ENCODE results near the gene FAP.

The FAP gene

DNA sequence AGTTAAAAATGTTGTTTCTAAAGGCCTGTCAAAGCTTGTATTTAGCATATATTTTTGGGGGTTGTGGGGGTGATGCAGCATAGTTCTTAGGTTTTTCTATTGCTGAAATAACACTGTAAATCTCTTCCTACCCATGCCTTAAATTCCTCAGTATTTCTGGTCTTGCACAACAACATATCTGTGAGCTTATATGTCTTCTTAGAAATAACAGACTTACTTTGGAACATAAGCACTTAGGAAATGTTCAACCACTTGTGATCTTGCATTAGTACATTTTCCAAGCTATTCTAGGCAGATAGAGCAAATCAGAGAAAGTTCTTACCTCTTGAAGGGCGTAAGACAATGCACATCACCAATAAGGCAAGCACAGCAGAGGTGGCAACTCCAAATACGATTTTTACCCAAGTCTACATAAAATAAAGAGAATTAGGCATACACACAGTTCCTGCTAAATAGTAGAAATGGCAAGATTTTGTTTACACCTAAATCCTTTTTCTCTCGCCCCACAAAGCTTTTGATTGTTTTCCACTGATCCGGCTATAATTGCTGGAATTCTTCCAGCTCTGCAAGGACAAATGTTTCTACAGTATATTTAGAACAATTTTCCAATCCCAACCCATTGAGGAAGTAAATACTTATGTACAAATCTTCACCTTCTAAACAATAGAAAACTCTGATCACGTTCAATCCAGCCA, 512 bp downstream of the FAP start:
- DNase-seq (ENCODE audit: low read depth), result no peak

DNA sequence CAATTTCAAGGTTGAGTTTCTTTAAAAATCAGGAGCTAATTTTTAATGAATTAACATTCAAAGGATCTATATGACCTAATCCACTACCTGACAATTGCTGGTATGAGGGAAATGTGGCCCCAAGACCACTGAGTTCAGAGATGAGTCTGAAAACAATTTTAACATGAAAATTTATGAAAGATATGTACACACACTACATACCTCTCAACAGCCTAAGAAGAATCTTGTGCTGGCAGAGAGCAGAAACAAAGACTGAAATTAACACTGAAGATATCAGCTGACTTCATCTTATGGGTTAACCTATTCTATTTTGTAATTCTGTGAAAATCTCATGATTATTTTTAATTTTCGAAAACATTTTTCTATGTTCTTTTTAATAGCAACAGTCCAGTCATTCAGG, 1.7 kb downstream of the FAP start:
- no peak for DNase-seq (ENCODE audit: low read depth)

- DNase-seq (ENCODE audit: low read depth), result no peak
Observed at GRCh38 chr2:162234620-162235462, 8.4 kb downstream of the FAP start.

GRCh38 chr2:162233197-162233596, 10.0 kb downstream of the FAP start:
- DNase-seq (ENCODE audit: low read depth), result no peak

DNA sequence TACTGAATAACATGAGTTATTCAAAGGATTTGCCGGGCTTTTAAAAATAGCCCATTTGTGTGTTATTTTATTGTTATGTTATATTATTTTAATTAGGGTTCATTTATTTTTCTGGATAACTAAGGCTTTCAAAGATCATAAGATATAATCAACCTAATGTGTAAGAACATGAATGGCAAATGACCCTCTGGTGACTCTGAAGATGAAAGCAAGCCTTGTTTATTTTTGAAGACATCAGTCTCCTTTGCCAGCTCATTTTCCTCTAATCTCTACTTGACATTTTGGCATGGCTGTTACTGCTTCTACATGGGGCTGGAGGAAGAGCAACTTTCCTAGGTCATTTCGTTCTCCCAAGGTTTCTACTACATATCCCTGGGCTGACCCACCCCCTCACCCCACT, 10.6 kb downstream of the FAP start:
- no peak for DNase-seq (ENCODE audit: low read depth)

DNA sequence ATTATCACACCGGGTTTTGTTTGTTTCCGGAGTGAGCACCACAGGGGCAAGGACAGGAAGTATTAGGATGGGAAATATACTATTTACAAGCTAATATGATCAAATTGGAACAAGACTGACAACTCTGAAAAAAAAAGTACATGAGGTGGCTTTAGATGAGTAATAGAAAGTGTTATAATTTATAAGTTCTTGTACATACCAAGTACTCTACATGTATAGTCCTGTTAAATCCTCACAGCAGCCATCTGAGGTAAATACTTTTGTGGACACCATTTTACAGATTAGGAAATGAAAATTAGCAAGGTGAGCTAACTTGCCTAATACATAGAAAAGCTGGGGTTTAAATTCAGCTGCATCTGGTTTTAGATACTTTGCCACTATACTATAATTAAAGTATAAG, 11.2 kb downstream of the FAP start:
- no peak for DNase-seq (ENCODE audit: low read depth)

DNA sequence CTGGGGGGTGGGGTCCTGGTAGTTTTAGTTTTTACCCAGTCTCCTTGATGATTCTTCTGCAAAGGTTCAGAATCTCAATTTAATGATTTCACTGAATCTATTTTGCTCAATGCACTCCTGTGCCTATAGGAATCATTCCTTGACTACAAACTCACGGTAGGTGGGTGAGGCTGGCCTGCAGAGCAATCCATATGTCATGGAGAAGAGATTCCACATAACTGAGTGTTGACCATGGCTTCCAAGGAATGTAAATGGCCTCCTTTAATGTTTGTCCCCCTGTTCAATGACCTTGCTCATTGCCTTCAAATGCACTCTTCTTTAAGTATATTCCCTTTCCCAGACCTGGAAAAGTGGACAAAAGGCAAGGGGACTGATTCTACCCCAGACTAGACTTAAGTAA, 12.5 kb downstream of the FAP start:
- DNase-seq (ENCODE audit: low read depth), result no peak

- DNase-seq (ENCODE audit: low read depth), result no peak
Observed at GRCh38 chr2:162226836-162227235, 16.4 kb downstream of the FAP start.

- peak; percentile 41 for DNase-seq (ENCODE audit: low read depth)
Observed at GRCh38 chr2:162221064-162221463, 22.2 kb downstream of the FAP start.

DNA sequence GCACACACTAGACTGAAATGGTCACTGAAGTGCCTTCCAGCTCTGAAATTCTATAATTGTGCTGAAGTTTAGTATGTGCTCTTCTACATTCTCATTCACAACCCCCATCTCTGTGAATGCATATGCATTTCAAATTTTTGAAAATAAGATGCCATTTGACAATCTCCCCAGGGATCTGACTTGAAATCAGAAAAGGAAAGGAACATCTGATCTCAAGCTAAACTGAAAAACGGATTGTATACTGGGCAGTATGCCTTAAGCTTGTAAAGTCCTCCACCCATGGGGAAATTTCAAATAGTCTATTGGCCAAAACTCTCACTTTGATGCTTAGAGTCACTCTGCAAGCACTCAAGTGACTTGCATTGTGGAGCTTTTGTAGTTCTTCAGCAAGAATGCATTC, 22.9 kb downstream of the FAP start:
- DNase-seq (ENCODE audit: low read depth), result no peak

GRCh38 chr2:162219426-162219825, 23.8 kb downstream of the FAP start:
- DNase-seq (ENCODE audit: low read depth), result no peak

DNA sequence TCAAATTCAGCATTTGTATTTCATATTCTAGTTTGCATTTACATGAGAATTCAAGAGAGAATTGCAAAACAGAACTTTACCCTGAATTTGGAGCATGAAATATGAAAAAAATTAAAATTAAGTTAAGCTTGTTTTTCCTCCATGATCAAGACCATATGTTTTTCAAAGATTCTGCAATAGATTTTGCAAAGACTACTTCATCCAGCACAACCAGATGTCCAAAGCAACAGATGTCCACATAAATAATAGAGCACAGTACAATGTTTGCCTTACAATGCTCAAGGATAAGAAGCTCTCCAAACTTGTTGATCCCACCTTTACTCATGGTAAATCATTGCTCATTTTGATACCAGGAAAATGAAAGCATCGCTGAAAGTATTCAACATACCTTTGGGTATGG, 25.6 kb downstream of the FAP start:
- no peak for DNase-seq (ENCODE audit: low read depth)

- no peak for DNase-seq (ENCODE audit: low read depth)
Observed at GRCh38 chr2:162215162-162215561, 28.1 kb downstream of the FAP start.

DNA sequence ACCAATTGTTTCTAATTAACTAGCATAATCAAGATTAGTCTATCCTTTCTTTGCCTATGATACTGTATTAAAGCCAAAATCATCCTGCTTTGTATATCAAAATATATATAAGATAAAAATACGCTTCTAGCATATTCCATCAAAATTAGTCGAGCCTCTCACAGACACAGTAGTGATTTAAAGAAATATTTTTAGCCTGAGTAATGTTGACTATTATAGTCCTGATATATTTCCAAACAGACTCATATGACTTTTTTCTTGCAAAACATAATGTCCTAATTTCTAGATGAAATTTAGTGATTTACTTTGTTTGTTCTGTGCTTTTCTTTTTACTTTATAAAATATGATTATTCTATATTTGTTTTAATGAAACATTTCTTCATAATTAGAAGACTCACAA, 30.9 kb downstream of the FAP start:
- DNase-seq (ENCODE audit: low read depth), result no peak

DNA sequence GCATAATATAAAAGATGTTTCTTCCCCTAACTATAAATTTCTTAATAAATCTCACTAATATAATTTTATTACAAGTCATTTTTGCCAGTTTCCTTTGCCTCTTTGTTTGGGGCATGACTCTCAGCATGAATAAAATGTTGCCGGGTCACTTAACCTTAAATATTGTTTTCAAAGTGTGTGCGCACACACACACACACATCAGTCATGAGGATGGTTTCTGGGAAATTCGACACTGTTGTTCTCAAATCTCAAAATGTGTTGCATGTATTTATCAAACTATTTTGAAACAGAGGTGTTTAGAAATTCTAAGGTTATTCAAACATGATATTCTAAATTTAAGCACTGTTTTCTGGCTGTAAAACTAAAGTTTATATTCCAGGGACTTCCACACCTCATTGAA, 31.5 kb downstream of the FAP start:
- DNase-seq (ENCODE audit: low read depth), result no peak

GRCh38 chr2:162210385-162210784, 32.9 kb downstream of the FAP start:
- no peak for DNase-seq (ENCODE audit: low read depth)

DNA sequence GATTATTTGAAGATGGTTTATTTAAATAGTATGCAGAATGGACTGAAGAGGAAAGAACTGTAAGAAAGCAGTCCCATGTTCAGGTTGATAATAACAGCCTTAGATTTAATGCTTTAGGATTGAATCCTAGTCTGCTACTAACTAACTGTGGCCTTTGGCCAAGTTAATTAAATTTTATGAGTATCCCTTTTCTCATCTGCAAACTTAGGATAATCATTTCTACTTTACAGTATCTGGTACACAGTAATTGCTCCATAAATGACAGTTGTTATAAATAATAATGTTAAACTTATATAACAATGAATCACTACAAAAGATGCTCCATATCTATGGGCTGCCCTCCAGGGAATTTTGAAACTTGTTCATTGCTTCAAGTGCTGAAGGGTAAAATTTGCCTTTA, 41.0 kb downstream of the FAP start:
- no peak for DNase-seq (ENCODE audit: low read depth)

DNA sequence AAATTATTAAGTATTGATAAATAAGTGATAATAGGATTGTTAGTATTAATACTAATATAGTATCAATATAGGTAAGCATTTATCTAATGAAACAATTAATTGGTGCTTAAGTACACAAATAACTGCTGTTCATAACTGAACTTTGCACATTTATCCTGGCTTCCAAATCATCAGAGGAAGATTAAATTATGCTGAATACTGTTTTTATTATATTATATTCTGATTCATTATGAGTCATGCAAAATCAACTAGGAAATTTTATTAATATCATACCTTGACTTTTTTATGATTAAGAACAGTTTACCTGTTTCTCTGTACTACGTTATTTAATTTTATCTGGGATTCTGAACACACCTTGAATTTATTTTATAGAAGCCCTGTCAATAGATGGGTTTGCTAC, 42.6 kb downstream of the FAP start:
- DNase-seq (ENCODE audit: low read depth), result no peak

- DNase-seq (ENCODE audit: low read depth), result no peak
Observed at GRCh38 chr2:162199913-162200312, 43.3 kb downstream of the FAP start.

- no peak for DNase-seq (ENCODE audit: low read depth)
Observed at GRCh38 chr2:162198239-162198638, 45.0 kb downstream of the FAP start.

DNA sequence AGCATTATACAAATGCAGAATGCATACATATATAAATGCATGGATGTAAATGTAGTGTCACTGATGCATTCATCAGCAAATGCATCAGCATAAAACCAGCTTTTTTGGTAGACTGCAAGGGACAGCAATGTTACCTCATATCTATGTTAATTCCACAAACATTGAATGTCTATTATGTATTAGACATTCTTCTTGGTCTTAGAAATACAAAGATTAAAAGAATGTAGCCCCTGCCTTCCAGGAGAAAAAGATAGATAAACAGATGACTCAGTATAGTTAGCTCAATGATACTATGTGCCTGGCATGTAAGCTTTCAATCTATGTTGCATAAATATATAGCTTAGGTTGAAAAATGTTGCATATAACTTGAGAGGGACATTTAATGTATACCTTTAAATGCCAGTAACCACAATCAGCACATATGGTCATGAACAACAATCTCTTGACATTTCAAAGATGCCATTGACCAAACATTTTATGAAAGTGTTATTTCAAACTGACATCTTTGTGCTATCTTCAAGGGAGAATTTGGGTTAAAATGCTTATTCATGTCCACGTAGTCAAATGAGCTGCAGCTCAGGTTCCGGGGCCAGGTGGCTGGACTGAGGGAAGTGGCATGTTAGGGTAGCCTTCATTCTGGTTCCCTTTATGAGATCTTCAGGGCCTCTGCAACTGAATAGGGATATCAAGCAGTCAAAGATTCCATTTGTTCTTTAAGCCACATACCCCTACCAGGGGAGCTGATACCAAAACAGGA, 46.0 kb downstream of the FAP start:
- no peak for DNase-seq (ENCODE audit: low read depth)

- no peak for DNase-seq (ENCODE audit: low read depth)
Observed at GRCh38 chr2:162196638-162197037, 46.6 kb downstream of the FAP start.

- DNase-seq (ENCODE audit: low read depth), result no peak
Observed at GRCh38 chr2:162188451-162188850, 54.8 kb downstream of the FAP start.

Data from activated gamma-delta T cell treated with anti-CD3 and anti-CD28 coated beads, Interleukin-2, amount 50 U/mL, for 16 hours (primary cell).